Trophoblast cell (in vitro differentiated cells and primary cell): Measurements from ENCODE around the gene TSPAN9.

Experiments used
- DNase-seq, 2 donors: peaks; one replicate each; pipeline ENCODE4 v3.0.0-alpha.2; 2016
- H2AFZ ChIP-seq: 2 replicates; pipeline ENCODE4 v1.6.1; 2013; ENCODE audit warnings: low read length, moderate library complexity, mild to moderate bottlenecking; ENCODE audit not compliant: insufficient read depth, poor library complexity
- H2AK5ac ChIP-seq: 2 replicates; pipeline ENCODE4 v1.6.1; 2013; ENCODE audit warnings: mild to moderate bottlenecking, low read length
- H2BK120ac ChIP-seq: 2 replicates; pipeline ENCODE4 v1.6.1; 2013; ENCODE audit warnings: low read length, mild to moderate bottlenecking, moderate library complexity; ENCODE audit not compliant: insufficient read depth, poor library complexity
- H2BK12ac ChIP-seq: 2 replicates; pipeline ENCODE4 v1.6.1; 2013; ENCODE audit warnings: mild to moderate bottlenecking, low read length, moderate library complexity
- H2BK5ac ChIP-seq: 2 replicates; pipeline ENCODE4 v1.6.1; 2013; ENCODE audit warnings: low read length, low read depth, moderate library complexity, mild to moderate bottlenecking; ENCODE audit not compliant: poor library complexity
- H3K14ac ChIP-seq: 2 replicates; pipeline ENCODE4 v1.6.1; 2013; ENCODE audit warnings: mild to moderate bottlenecking, low read length
- H3K18ac ChIP-seq: 2 replicates; pipeline ENCODE4 v1.6.1; 2013; ENCODE audit warnings: mild to moderate bottlenecking, low read length
- H3K23ac ChIP-seq: 2 replicates; pipeline ENCODE4 v1.6.1; 2013; ENCODE audit warnings: low read length
- H3K27ac ChIP-seq: 2 replicates; pipeline ENCODE4 v1.5.1; 2013; ENCODE audit warnings: low read depth, mild to moderate bottlenecking, inconsistent platforms, low read length, moderate library complexity
- H3K27me3 ChIP-seq: 2 replicates; pipeline ENCODE4 v1.6.1; 2013; ENCODE audit warnings: inconsistent platforms, mild to moderate bottlenecking, low read length, moderate library complexity; ENCODE audit not compliant: insufficient read depth
- H3K36me3 ChIP-seq, 2 experiments: 1 replicate in 1 of 2; 2 replicates in 1 of 2; pipeline ENCODE4 v1.6.1; 2013; ENCODE audit warnings: low read length in 2 of 2, mild to moderate bottlenecking in 2 of 2, moderate library complexity in 1 of 2; ENCODE audit not compliant: insufficient read depth in 2 of 2, control insufficient read depth in 1 of 2
- H3K4ac ChIP-seq: 2 replicates; pipeline ENCODE4 v1.6.1; 2013; ENCODE audit warnings: low read depth, mild to moderate bottlenecking, low read length, moderate library complexity
- H3K4me1 ChIP-seq, 2 experiments: 1 replicate in 1 of 2; 2 replicates in 1 of 2; pipeline ENCODE4 v1.6.1; 2013; ENCODE audit warnings: low read length in 2 of 2, mild to moderate bottlenecking in 2 of 2, moderate library complexity in 1 of 2; ENCODE audit not compliant: insufficient read depth in 2 of 2, control insufficient read depth in 1 of 2
- H3K4me2 ChIP-seq: 2 replicates; pipeline ENCODE4 v1.6.1; 2013; ENCODE audit warnings: inconsistent platforms, mild to moderate bottlenecking, low read length, moderate library complexity
- H3K4me3 ChIP-seq: 2 replicates; pipeline ENCODE4 v1.5.1; 2013; ENCODE audit warnings: mild to moderate bottlenecking, low read depth, low read length, inconsistent platforms
- H3K79me1 ChIP-seq: one replicate; pipeline ENCODE4 v1.6.1; 2013; ENCODE audit warnings: low read length
- H3K79me2 ChIP-seq: 2 replicates; pipeline ENCODE4 v1.6.1; 2013; ENCODE audit warnings: low read length, mild to moderate bottlenecking; ENCODE audit not compliant: control insufficient read depth, insufficient read depth, poor library complexity
- H3K9ac ChIP-seq: 2 replicates; pipeline ENCODE4 v1.6.1; 2013; ENCODE audit warnings: mild to moderate bottlenecking, low read length
- H3K9me3 ChIP-seq: 2 replicates; pipeline ENCODE4 v1.6.1; 2013; ENCODE audit warnings: low read depth, mild to moderate bottlenecking, control low read depth, inconsistent platforms, low read length; ENCODE audit not compliant: insufficient read depth
- H4K12ac ChIP-seq: 2 replicates; pipeline ENCODE4 v1.6.1; 2013; ENCODE audit warnings: low read depth, mild to moderate bottlenecking, low read length, moderate library complexity
- H4K8ac ChIP-seq: 2 replicates; pipeline ENCODE4 v1.6.1; 2013; ENCODE audit warnings: low read depth, mild to moderate bottlenecking, low read length, moderate library complexity
- H4K91ac ChIP-seq: one replicate; pipeline ENCODE4 v1.6.1; 2013; ENCODE audit warnings: low read depth, mild to moderate bottlenecking, low read length, moderate library complexity
- WGBS: extraction: QIAGEN DNeasy Blood & Tissue Kit; methylation state at CpG from one replicate; pipeline ENCODE4 v1.1.7; 2013; ENCODE audit warnings: missing lambda C conversion rate; ENCODE audit not compliant: insufficient read length, insufficient coverage; ENCODE audit errors: extremely low coverage; 5-methylcytosine and 5-hydroxymethylcytosine counted together

Gene TSPAN9

GRCh38 chr12:3155702-3156370, 78.7 kb downstream of the TSPAN9 start:
- Histone ChIP-seq H3K27me3 (no peaks in the 10 kb centered on the region), H3K9ac (no peak overlapping the region), H3K4me3 (no peak overlapping the region), H4K12ac (no peak overlapping the region), H2BK12ac (no peak overlapping the region), H2AFZ (no peak overlapping the region), H3K18ac (no peak overlapping the region), H3K27ac (no peak overlapping the region), H4K91ac (no peak overlapping the region), H3K79me1 (peaks cover 8% of the 10 kb centered on the region), H3K14ac (no peak overlapping the region), H2BK5ac (no peak overlapping the region), H4K8ac (no peak overlapping the region), H2BK120ac (no peak overlapping the region), H3K9me3 (no peaks in the 10 kb centered on the region), H3K4me1 (peaks cover 17 to 23% of the 10 kb centered on the region in 2 experiments), H3K23ac (no peak overlapping the region), H3K79me2 (no peaks in the 10 kb centered on the region), H2AK5ac (no peak overlapping the region), H3K36me3 (no peaks in the 10 kb centered on the region), H3K4ac (no peak overlapping the region), H3K4me2 (no peak overlapping the region)
- DNase-seq = no peak
- no CpG with 5 or more reads among the region's 15 CpGs for WGBS

- no peak overlapping the region for H3K14ac ChIP-seq
- no peak overlapping the region for H3K18ac ChIP-seq
- H2BK5ac ChIP-seq = no peak overlapping the region
- peaks cover 6 to 12% of the 10 kb centered on the region in 2 experiments for H3K4me1 ChIP-seq
- no peaks in the 10 kb centered on the region for H3K36me3 ChIP-seq
- H4K12ac ChIP-seq = no peak overlapping the region
- H3K4me2 ChIP-seq = no peak overlapping the region
- H3K4ac ChIP-seq = no peak overlapping the region
- no peak overlapping the region for H2BK12ac ChIP-seq
- no peaks in the 10 kb centered on the region for H3K79me2 ChIP-seq
- H4K91ac ChIP-seq = no peak overlapping the region
- H3K27ac ChIP-seq = no peak overlapping the region
- H2AK5ac ChIP-seq = no peak overlapping the region
- no peak overlapping the region for H4K8ac ChIP-seq
- no CpG with 5 or more reads among the region's 17 CpGs for WGBS
- no peak overlapping the region for H3K4me3 ChIP-seq
- no peaks in the 10 kb centered on the region for H3K9me3 ChIP-seq
- no peak overlapping the region for H3K23ac ChIP-seq
- no peaks in the 10 kb centered on the region for H3K27me3 ChIP-seq
- no peak for DNase-seq
- no peak overlapping the region for H3K9ac ChIP-seq
- H3K79me1 ChIP-seq = no peaks in the 10 kb centered on the region
- H2BK120ac ChIP-seq = no peak overlapping the region
- no peak overlapping the region for H2AFZ ChIP-seq
Observed at GRCh38 chr12:3157581-3158323, 80.6 kb downstream of the TSPAN9 start.

- peaks cover 6 to 12% of the 10 kb centered on the region in 2 experiments for H3K4me1 ChIP-seq
- H3K79me1 ChIP-seq = no peaks in the 10 kb centered on the region
- WGBS = no CpG with 5 or more reads among the region's 11 CpGs
Observed at GRCh38 chr12:3158851-3159465, 81.8 kb downstream of the TSPAN9 start.

GRCh38 chr12:3160081-3160480, 82.9 kb downstream of the TSPAN9 start:
- no peaks in the 10 kb centered on the region for H3K36me3 ChIP-seq
- no peak overlapping the region for H2AK5ac ChIP-seq
- no peak overlapping the region for H2AFZ ChIP-seq
- H4K12ac ChIP-seq = no peak overlapping the region
- WGBS = no CpG with 5 or more reads among the region's 3 CpGs
- H3K9ac ChIP-seq = no peak overlapping the region
- H3K27ac ChIP-seq = no peak overlapping the region
- no peak overlapping the region for H2BK12ac ChIP-seq
- H3K14ac ChIP-seq = no peak overlapping the region
- H4K8ac ChIP-seq = no peak overlapping the region
- H3K4me3 ChIP-seq = no peak overlapping the region
- no peak for DNase-seq
- no peaks in the 10 kb centered on the region for H3K79me1 ChIP-seq
- no peak overlapping the region for H2BK5ac ChIP-seq
- H3K4me1 ChIP-seq = peaks cover 13 to 18% of the 10 kb centered on the region in 2 experiments
- H2BK120ac ChIP-seq = no peak overlapping the region
- no peaks in the 10 kb centered on the region for H3K79me2 ChIP-seq
- H3K27me3 ChIP-seq = no peaks in the 10 kb centered on the region
- H3K23ac ChIP-seq = no peak overlapping the region
- H3K4ac ChIP-seq = no peak overlapping the region
- no peak overlapping the region for H4K91ac ChIP-seq
- no peak overlapping the region for H3K18ac ChIP-seq
- no peak overlapping the region for H3K4me2 ChIP-seq
- H3K9me3 ChIP-seq = no peaks in the 10 kb centered on the region

More at GRCh38 chr12:3158851-3159465, 81.8 kb downstream of the TSPAN9 start:
- no peak overlapping the region for H3K9ac ChIP-seq
- H2AFZ ChIP-seq = no peak overlapping the region
- H2BK5ac ChIP-seq = no peak overlapping the region
- no peak overlapping the region for H3K4ac ChIP-seq
- no peak overlapping the region for H4K91ac ChIP-seq
- no peak overlapping the region for H3K14ac ChIP-seq
- no peaks in the 10 kb centered on the region for H3K27me3 ChIP-seq
- H3K4me2 ChIP-seq = peak overlapping the region; percentile 35
- no peak overlapping the region for H4K8ac ChIP-seq
- no peak overlapping the region for H4K12ac ChIP-seq
- no peak overlapping the region for H3K27ac ChIP-seq
- DNase-seq = no peak
- no peak overlapping the region for H3K4me3 ChIP-seq
- H3K9me3 ChIP-seq = no peaks in the 10 kb centered on the region
- H3K18ac ChIP-seq = peak overlapping the region; percentile 43
- no peak overlapping the region for H2AK5ac ChIP-seq
- no peaks in the 10 kb centered on the region for H3K79me2 ChIP-seq
- no peaks in the 10 kb centered on the region for H3K36me3 ChIP-seq
- H2BK12ac ChIP-seq = no peak overlapping the region
- no peak overlapping the region for H2BK120ac ChIP-seq
- H3K23ac ChIP-seq = no peak overlapping the region
